ENCODE data around the gene FREM2.

GRCh38 chr13:38897521-38897920 lies 210.6 kb downstream of the FREM2 start:
- no peak for TF ChIP-seq EP300 (IDR thresholded peaks at IDR 0.05)
- TF ChIP-seq CTCF (IDR thresholded peaks at IDR 0.05) = no peak
